HL-60 (cell line): ENCODE data around the gene LORICRIN.

Source experiments
- DNase-seq, 2 experiments: peaks; one replicate each; pipeline ENCODE4 v3.0.0-alpha.2; 2010 to 2020; ENCODE audit warnings: low read depth in 1 of 2, low spot score in 1 of 2
- H3K27ac ChIP-seq: fragments of 250-450 bp; sonication (Bioruptor Pico); replicated peaks from 2 replicates; pipeline ENCODE4 v1.5.1; 2020; ENCODE audit warnings: mild to moderate bottlenecking, moderate library complexity
- H3K27me3 ChIP-seq: fragments of 250-450 bp; sonication (Bioruptor Pico); 2 replicates; pipeline ENCODE4 v1.5.1; 2021; ENCODE audit warnings: mild to moderate bottlenecking, moderate library complexity; ENCODE audit not compliant: insufficient read depth, poor library complexity, severe bottlenecking
- H3K4me3 ChIP-seq: replicated peaks from 2 replicates; pipeline ENCODE4 v1.5.1; 2011; ENCODE audit warnings: mild to moderate bottlenecking, control low read depth, low read length; ENCODE audit not compliant: insufficient read depth
- CTCF ChIP-seq: IDR thresholded peaks from one replicate; pipeline ENCODE4 v1.5.1; 2011; ENCODE audit warnings: low read length, control low read depth, inconsistent platforms; ENCODE audit not compliant: insufficient read depth
- GABPA ChIP-seq: IDR thresholded peaks from 2 replicates; pipeline ENCODE4 v1.6.1; 2012; ENCODE audit warnings: low read depth
- POLR2AphosphoS5 ChIP-seq: IDR thresholded peaks from 2 replicates; pipeline ENCODE4 v1.6.1; 2012; ENCODE audit warnings: low read depth
- REST ChIP-seq: IDR thresholded peaks from 2 replicates; pipeline ENCODE4 v1.6.1; 2012; ENCODE audit warnings: low read depth; ENCODE audit not compliant: insufficient replicate concordance
- SPI1 ChIP-seq: IDR thresholded peaks from 2 replicates; pipeline ENCODE4 v1.6.1; 2012; ENCODE audit warnings: low read depth, mild to moderate bottlenecking, borderline replicate concordance
- long read RNA-seq: library from polyadenylated mRNA; unstranded; transcript quantifications from one replicate; pipeline ENCODE4 v2.0.0, GENCODE V29; 2020

LORICRIN gene, protein sequence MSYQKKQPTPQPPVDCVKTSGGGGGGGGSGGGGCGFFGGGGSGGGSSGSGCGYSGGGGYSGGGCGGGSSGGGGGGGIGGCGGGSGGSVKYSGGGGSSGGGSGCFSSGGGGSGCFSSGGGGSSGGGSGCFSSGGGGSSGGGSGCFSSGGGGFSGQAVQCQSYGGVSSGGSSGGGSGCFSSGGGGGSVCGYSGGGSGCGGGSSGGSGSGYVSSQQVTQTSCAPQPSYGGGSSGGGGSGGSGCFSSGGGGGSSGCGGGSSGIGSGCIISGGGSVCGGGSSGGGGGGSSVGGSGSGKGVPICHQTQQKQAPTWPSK
- long read RNA-seq, result 0 reads

- TF ChIP-seq POLR2AphosphoS5 (no peak), CTCF (no peak), SPI1 (no peak), REST (no peak), GABPA (no peak)
- no peak within 1 kb of the TSS for H3K4me3 ChIP-seq
Measured at GRCh38 chr1:153259387-153259786, at the start of gene LORICRIN. Gene LORICRIN, plus strand, starts transcription at chr1:153259687. Its CDS starts 1,263 bp downstream, at chr1:153260950.

DNA sequence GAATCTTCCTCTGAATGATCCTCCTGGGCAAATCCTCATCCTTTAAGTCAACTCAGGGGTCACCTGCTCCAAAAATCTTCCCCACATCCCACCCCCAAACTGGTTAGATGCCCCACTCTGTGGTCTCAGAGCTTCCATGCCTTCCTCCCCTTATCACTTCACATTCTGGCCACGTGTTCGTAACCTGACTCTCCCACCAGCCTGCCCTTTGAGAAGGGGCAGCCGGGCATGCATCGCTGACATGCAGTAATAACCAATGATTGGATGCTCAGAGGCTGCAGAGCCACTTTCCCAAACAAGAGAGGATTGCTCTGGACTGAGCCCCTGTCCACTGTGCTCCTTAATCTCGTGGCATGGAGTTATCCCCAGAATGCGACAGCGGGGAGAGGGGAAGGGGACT lies 49.3 kb upstream of the LORICRIN start:
- Histone ChIP-seq H3K27ac (no peak overlapping the region), H3K4me3 (no peak overlapping the region), H3K27me3 (peaks cover 4% of the 10 kb centered on the region)
- TF ChIP-seq GABPA, result no peak
- no peak for DNase-seq

More at GRCh38 chr1:153259387-153259786, at the start of gene LORICRIN:
- H3K27ac ChIP-seq, result no peak within 1 kb of the TSS
- DNase-seq, result no peak
- H3K27me3 ChIP-seq, result peaks cover 52% of the 10 kb centered on the region

GRCh38 chr1:153212201-153212600 lies 47.3 kb upstream of the LORICRIN start:
- DNase-seq, result no peak
- no peak overlapping the region for H3K27ac ChIP-seq
- H3K27me3 ChIP-seq, result peaks cover 4% of the 10 kb centered on the region
- TF ChIP-seq GABPA (no peak), REST (no peak), SPI1 (no peak), CTCF (no peak), POLR2AphosphoS5 (no peak)
- H3K4me3 ChIP-seq, result no peak overlapping the region

- Histone ChIP-seq H3K4me3 (no peak overlapping the region), H3K27ac (no peak overlapping the region), H3K27me3 (peaks cover 4% of the 10 kb centered on the region)
- TF ChIP-seq POLR2AphosphoS5 (no peak), REST (no peak), SPI1 (no peak), CTCF (no peak), GABPA (no peak)
- DNase-seq, result no peak
Measured at GRCh38 chr1:153213519-153213918, 46.0 kb upstream of the LORICRIN start.
